GM13976 (cell line): ENCODE data around the gene TRMT10B.
"Not testable (repeated sequence)": the region's sequence is repeated elsewhere in the genome, so short reads cannot be mapped to it uniquely, and the experiment has no call there.

Experiments used
- DNase-seq: peaks from one replicate; pipeline ENCODE4 v3.0.0; 2012; ENCODE audit warnings: low spot score
- in situ Hi-C: fragments of 300-500 bp; cut with MboI; formaldehyde crosslinking; loops from one replicate; pipeline ENCODE4 v1.12.0; 2022; ENCODE audit warnings: low sequenced_read_pairs, mixed read lengths, inconsistent platforms; ENCODE audit not compliant: unreplicated experiment
- TF ChIP-seq, protein P1 (sequence below): IDR thresholded peaks from 2 replicates; pipeline ENCODE4 v1.5.1; 2012; ENCODE audit warnings: borderline replicate concordance, mild to moderate bottlenecking; ENCODE audit not compliant: insufficient read depth; ENCODE audit errors: extremely low read depth, missing control alignments, control extremely low read depth

TRMT10B gene

GRCh38 chr9:37758747-37759146, 5.1 kb downstream of the TRMT10B start:
- in situ Hi-C loops: no loop called here
- TF ChIP-seq, protein P1, sequence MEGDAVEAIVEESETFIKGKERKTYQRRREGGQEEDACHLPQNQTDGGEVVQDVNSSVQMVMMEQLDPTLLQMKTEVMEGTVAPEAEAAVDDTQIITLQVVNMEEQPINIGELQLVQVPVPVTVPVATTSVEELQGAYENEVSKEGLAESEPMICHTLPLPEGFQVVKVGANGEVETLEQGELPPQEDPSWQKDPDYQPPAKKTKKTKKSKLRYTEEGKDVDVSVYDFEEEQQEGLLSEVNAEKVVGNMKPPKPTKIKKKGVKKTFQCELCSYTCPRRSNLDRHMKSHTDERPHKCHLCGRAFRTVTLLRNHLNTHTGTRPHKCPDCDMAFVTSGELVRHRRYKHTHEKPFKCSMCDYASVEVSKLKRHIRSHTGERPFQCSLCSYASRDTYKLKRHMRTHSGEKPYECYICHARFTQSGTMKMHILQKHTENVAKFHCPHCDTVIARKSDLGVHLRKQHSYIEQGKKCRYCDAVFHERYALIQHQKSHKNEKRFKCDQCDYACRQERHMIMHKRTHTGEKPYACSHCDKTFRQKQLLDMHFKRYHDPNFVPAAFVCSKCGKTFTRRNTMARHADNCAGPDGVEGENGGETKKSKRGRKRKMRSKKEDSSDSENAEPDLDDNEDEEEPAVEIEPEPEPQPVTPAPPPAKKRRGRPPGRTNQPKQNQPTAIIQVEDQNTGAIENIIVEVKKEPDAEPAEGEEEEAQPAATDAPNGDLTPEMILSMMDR: no peak
- DNase-seq: no peak

DNA sequence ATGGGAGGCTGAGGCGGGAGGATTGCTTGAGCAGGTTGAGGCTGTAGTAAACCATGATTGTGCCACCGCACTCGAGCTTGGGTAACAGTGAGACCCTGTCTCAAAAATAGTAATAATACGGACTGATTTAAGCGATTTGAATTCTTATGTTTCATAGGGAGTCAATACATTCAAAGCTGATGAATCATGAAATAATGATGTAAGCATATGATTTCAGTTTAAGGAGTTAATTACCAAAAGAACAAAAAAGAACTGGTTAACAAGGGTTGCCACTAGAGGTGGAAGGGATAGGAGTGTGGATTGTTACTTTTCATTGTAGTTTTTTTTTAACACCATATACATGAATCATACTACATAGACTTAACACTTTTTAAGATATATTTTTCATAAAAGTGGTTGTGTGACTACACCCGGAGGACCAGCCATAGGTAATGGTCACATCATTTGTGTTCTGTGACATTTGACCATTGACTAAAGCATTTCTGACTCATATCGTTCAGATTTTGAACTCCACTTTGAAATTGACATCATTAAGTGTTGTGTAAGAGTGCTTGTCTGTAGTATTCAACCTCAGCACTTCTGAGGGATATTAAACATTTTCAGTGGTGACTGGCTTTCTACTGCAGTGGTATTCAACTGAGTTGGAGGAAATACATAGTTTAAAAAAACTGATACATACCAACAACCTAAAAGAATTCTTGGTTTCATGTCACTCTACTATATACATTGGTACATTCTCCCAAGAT, 7.0 kb downstream of the TRMT10B start:
- no peak for DNase-seq
- in situ Hi-C loops: no loop called here
- TF ChIP-seq, protein P1: no peak

GRCh38 chr9:37761511-37761910, 7.9 kb downstream of the TRMT10B start:
- TF ChIP-seq, protein P1: no peak
- in situ Hi-C loops: no loop called here
- DNase-seq: no peak

- DNase-seq, in situ Hi-C loops: not testable (repeated sequence)
Measured at GRCh38 chr9:37765263-37765662, 11.7 kb downstream of the TRMT10B start.

GRCh38 chr9:37769306-37769705, 15.7 kb downstream of the TRMT10B start:
- in situ Hi-C loops: no loop called here
- DNase-seq: no peak
- TF ChIP-seq, protein P1: no peak

DNA sequence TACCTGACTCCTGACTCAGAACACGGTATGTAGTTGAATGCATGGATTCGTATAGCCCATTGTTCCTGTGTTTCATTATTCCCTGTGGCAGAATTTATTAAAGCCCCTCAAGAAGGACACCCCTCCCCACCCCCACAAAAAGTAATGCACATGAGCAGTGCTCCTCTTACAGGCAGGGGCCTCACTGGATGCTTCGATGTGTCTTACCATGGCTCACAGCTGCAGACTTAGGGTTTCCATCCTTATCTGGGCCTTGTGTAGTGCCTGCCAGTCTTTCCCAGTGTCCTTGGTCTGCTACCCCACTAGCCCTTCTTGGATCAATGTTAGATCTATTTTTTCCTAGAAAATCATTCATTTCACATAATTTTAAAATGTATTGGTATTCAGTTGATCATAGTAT, 16.4 kb downstream of the TRMT10B start:
- TF ChIP-seq, protein P1: no peak

DNA sequence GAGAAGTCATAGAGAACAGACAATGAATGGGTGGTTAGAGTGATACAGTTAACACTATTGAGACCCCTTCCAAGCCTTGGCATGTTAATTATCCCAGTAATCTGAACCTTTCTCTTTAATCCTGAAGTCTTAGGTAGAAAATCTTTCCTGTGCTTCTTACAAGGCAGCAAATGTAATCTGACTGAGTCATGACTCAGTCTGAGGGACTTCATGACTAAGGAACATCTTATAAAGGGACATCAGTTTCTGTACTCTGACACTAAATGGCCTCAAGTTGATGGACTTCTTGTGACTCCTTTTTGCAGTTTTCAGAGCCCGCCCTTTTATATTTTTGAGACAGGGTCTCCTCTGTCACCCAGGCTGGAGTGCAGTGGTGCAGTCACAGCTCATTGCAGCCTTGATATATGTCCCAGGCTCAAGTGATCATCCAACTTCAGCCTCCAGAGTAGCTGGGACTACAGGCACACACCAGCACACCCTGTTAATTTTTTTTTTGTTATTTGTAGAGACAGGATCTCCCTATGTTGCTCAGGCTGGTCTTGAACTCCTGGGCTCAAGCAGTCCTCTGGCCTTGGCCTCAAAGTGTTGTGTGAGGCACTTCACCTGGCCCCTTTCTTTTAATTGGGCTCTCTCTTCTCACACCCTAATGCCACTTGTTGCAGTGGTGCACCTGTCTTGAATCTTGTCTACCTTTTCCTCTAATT, 21.8 kb downstream of the TRMT10B start:
- TF ChIP-seq, protein P1: no peak
- no peak for DNase-seq
- in situ Hi-C loops: no loop called here

More for the DNA sequence above, 16.4 kb downstream of the TRMT10B start:
- DNase-seq: no peak
- in situ Hi-C loops: no loop called here
